Gastrocnemius medialis (tissue), 4 donors: ENCODE data around the gene SHF. TPM values are rescaled to one million over a fixed set of nuclear protein-coding genes. Genes with fewer than 3 reads are reported as not detected.

ENCODE experiments used
- ATAC-seq, 2 donors: fragments of 150-250 bp; one replicate each; pipeline ENCODE4 v1.9.1; 2016
- DNase-seq, 2 donors: peaks; one replicate each; pipeline ENCODE4 v3.0.0-alpha.2; 2019
- H3K27ac ChIP-seq, 4 donors: fragments of 200-600 bp; sonication (generic); 1 replicate in 1 of 4; 2 replicates in 3 of 4; pipeline ENCODE4 v1.5.1; 2016 to 2018; ENCODE audit warnings: mild to moderate bottlenecking in 2 of 4, moderate library complexity in 1 of 4
- H3K27me3 ChIP-seq, 3 donors: fragments of 200-600 bp; sonication (generic) in 2 of 3; 1 replicate in 1 of 3; 2 replicates in 2 of 3; pipeline versions ENCODE4 v1.5.1 to v1.6.0; 2016 to 2019; ENCODE audit warnings: mild to moderate bottlenecking in 1 of 3, moderate library complexity in 1 of 3
- H3K36me3 ChIP-seq, 2 donors: fragments of 200-600 bp; sonication (generic) in 1 of 2; one replicate each; pipeline ENCODE4 v1.5.1; 2017 to 2018
- H3K4me1 ChIP-seq, 2 donors: fragments of 200-600 bp; sonication (generic) in 1 of 2; one replicate each; pipeline ENCODE4 v1.5.1; 2016 to 2017; ENCODE audit warnings: mild to moderate bottlenecking in 2 of 2
- H3K4me3 ChIP-seq, 4 donors: fragments of 200-600 bp; sonication (generic) in 3 of 4; 1 replicate in 1 of 4; 2 replicates in 3 of 4; pipeline ENCODE4 v1.5.1; 2016 to 2019; ENCODE audit warnings: mild to moderate bottlenecking in 2 of 4
- H3K9me3 ChIP-seq, 3 donors: fragments of 200-600 bp; sonication (generic) in 2 of 3; 1 replicate in 1 of 3; 2 replicates in 2 of 3; pipeline ENCODE4 v1.5.1; 2016 to 2019
- CTCF ChIP-seq, 5 experiments: fragments of 450-650 bp in 3 of 5; fragments of 200-600 bp in 2 of 5; sonication (generic) in 2 of 5; IDR thresholded peaks in 4 of 5; conservative IDR thresholded peaks in 1 of 5; 1 replicate in 4 of 5; 2 replicates in 1 of 5; pipeline ENCODE4 v1.5.1; 2016 to 2019; ENCODE audit warnings: antibody characterized with exemption in 5 of 5, mild to moderate bottlenecking in 3 of 5, moderate library complexity in 3 of 5
- POLR2A ChIP-seq, 2 donors: fragments of 450-650 bp; IDR thresholded peaks; one replicate each; pipeline ENCODE4 v1.6.1; 2017; ENCODE audit warnings: antibody characterized with exemption in 2 of 2, mild to moderate bottlenecking in 2 of 2, moderate library complexity in 2 of 2
- in situ Hi-C, 4 donors: fragments of 200-750 bp; cut with MboI; loops; one replicate each; pipeline versions ENCODE4 v1.15.0 to v1.8.0; 2017; ENCODE audit warnings: low sequenced_read_pairs in 4 of 4
- intact Hi-C: fragments of 100-400 bp; cut with DNase I; formaldehyde crosslinking; loops from one replicate; pipeline ENCODE4 v1.15.1; 2023; ENCODE audit warnings: low total_unique reads
- total RNA-seq, 4 donors: library from RNA; depleted of rRNA; stranded (reverse); fragments of >200 nt; gene quantifications; one replicate each; pipeline versions ENCODE4 v1.1.0 to v1.2.3, GENCODE V29; 2016

SHF gene
- total RNA-seq, 4 donors from 2014 or later = 0.80 to 3.3 (median 1.7) TPM

- no peaks in the 10 kb centered on the region for H3K9me3 ChIP-seq
- H3K27ac ChIP-seq = no peak overlapping the region
- H3K36me3 ChIP-seq = no peaks in the 10 kb centered on the region
- H3K4me3 ChIP-seq = peak overlapping the region in 3 of 4 donors; percentile 4 to 26 (median 25)
- DNase-seq (no peak), ATAC-seq (peak in 1 of 2 donors; percentile 46)
- TF ChIP-seq CTCF (IDR thresholded peaks at IDR 0.05 in 4 of 5, conservative IDR thresholded peaks at IDR 0.05 in 1 of 5) (no peak), POLR2A (IDR thresholded peaks at IDR 0.05) (no peak)
- peaks cover 38 to 49% (median 38%) of the 10 kb centered on the region in 3 donors for H3K27me3 ChIP-seq
- intact Hi-C loops (no loop called here), in situ Hi-C loops (no loop called here)
- no peaks in the 10 kb centered on the region for H3K4me1 ChIP-seq
These were observed 52.8 kb downstream of the SHF start for GRCh38 chr15:45134682-45135604.

- Histone ChIP-seq H3K4me1 (no peaks in the 10 kb centered on the region), H3K4me3 (no peak overlapping the region), H3K9me3 (no peaks in the 10 kb centered on the region), H3K27ac (no peak overlapping the region), H3K36me3 (no peaks in the 10 kb centered on the region), H3K27me3 (peaks cover 44 to 58% (median 47%) of the 10 kb centered on the region in 3 donors)
- TF ChIP-seq POLR2A (IDR thresholded peaks at IDR 0.05) (no peak), CTCF (IDR thresholded peaks at IDR 0.05 in 4 of 5, conservative IDR thresholded peaks at IDR 0.05 in 1 of 5) (no peak)
- ATAC-seq (no peak), DNase-seq (no peak)
- in situ Hi-C loops = no loop called here
- intact Hi-C loops = no loop called here
These were observed 53.7 kb downstream of the SHF start for GRCh38 chr15:45134046-45134445.

- Histone ChIP-seq H3K4me3 (no peak overlapping the region), H3K27me3 (peaks cover 49 to 62% (median 52%) of the 10 kb centered on the region in 3 donors), H3K36me3 (no peaks in the 10 kb centered on the region), H3K4me1 (no peaks in the 10 kb centered on the region), H3K9me3 (no peaks in the 10 kb centered on the region), H3K27ac (no peak overlapping the region)
- intact Hi-C loops (no loop called here), in situ Hi-C loops (no loop called here)
- ATAC-seq (no peak), DNase-seq (no peak)
- TF ChIP-seq CTCF (IDR thresholded peaks at IDR 0.05 in 4 of 5, conservative IDR thresholded peaks at IDR 0.05 in 1 of 5) = no peak
- TF ChIP-seq POLR2A (IDR thresholded peaks at IDR 0.05) = no peak
These were observed 54.2 kb downstream of the SHF start for GRCh38 chr15:45133561-45133920.

GRCh38 chr15:45132844-45133560, 54.8 kb downstream of the SHF start:
- H3K27me3 ChIP-seq = peaks cover 54 to 62% (median 57%) of the 10 kb centered on the region in 3 donors
- intact Hi-C loops (no loop called here), in situ Hi-C loops (no loop called here)
- TF ChIP-seq POLR2A (IDR thresholded peaks at IDR 0.05) (no peak), CTCF (IDR thresholded peaks at IDR 0.05 in 4 of 5, conservative IDR thresholded peaks at IDR 0.05 in 1 of 5) (no peak)
- H3K36me3 ChIP-seq = no peaks in the 10 kb centered on the region
- no peak overlapping the region for H3K27ac ChIP-seq
- H3K9me3 ChIP-seq = no peaks in the 10 kb centered on the region
- H3K4me3 ChIP-seq = no peak overlapping the region
- H3K4me1 ChIP-seq = no peaks in the 10 kb centered on the region
- DNase-seq (no peak), ATAC-seq (no peak)
